Glutamatergic neuron (in vitro differentiated cells): ENCODE measurements around the gene C17orf67. TPM values are rescaled to one million over a fixed set of nuclear protein-coding genes. Genes with fewer than 3 reads are reported as not detected.

Source experiments
- DNase-seq: peaks from one replicate; pipeline ENCODE4 v3.0.0; 2022
- H3K27ac Mint-ChIP-seq: one replicate; pipeline ENCODE4 v1.8.0; 2020; ENCODE audit warnings: mild to moderate bottlenecking, mixed read lengths, inconsistent platforms; ENCODE audit not compliant: unreplicated experiment
- H3K27me3 Mint-ChIP-seq: one replicate; pipeline ENCODE4 v1.8.0; 2020; ENCODE audit warnings: mild to moderate bottlenecking, moderate library complexity, mixed read lengths, inconsistent platforms; ENCODE audit not compliant: unreplicated experiment
- H3K36me3 Mint-ChIP-seq: one replicate; pipeline ENCODE4 v1.8.0; 2020; ENCODE audit warnings: mild to moderate bottlenecking, mixed read lengths, inconsistent platforms; ENCODE audit not compliant: unreplicated experiment
- H3K4me1 Mint-ChIP-seq: one replicate; pipeline ENCODE4 v1.8.0; 2020; ENCODE audit warnings: mild to moderate bottlenecking, low read depth, mixed read lengths, inconsistent platforms; ENCODE audit not compliant: unreplicated experiment
- H3K4me3 Mint-ChIP-seq: one replicate; pipeline ENCODE4 v1.8.0; 2020; ENCODE audit warnings: mild to moderate bottlenecking, mixed read lengths, inconsistent platforms; ENCODE audit not compliant: unreplicated experiment
- H3K9me3 Mint-ChIP-seq: one replicate; pipeline ENCODE4 v1.8.0; 2020; ENCODE audit warnings: mild to moderate bottlenecking, moderate library complexity, mixed read lengths, inconsistent platforms; ENCODE audit not compliant: unreplicated experiment
- total RNA-seq: library from RNA; stranded (reverse); fragmentation: NEBNext Ultra II Directional; extraction: Animal tissue kit (Norgen Biotek cat#: 25700); gene quantifications from one replicate; pipeline ENCODE4 v1.2.1, GENCODE V29; 2021; ENCODE audit not compliant: unreplicated experiment
- TF ChIP-seq, protein P1 (sequence below): fragments of 200-600 bp; sonication (generic); IDR thresholded peaks from one replicate; pipeline ENCODE4 v1.5.0; 2021; ENCODE audit not compliant: partially characterized antibody, unreplicated experiment

The C17orf67 gene
- total RNA-seq, 1 donor from 2014 or later = not detected

DNA sequence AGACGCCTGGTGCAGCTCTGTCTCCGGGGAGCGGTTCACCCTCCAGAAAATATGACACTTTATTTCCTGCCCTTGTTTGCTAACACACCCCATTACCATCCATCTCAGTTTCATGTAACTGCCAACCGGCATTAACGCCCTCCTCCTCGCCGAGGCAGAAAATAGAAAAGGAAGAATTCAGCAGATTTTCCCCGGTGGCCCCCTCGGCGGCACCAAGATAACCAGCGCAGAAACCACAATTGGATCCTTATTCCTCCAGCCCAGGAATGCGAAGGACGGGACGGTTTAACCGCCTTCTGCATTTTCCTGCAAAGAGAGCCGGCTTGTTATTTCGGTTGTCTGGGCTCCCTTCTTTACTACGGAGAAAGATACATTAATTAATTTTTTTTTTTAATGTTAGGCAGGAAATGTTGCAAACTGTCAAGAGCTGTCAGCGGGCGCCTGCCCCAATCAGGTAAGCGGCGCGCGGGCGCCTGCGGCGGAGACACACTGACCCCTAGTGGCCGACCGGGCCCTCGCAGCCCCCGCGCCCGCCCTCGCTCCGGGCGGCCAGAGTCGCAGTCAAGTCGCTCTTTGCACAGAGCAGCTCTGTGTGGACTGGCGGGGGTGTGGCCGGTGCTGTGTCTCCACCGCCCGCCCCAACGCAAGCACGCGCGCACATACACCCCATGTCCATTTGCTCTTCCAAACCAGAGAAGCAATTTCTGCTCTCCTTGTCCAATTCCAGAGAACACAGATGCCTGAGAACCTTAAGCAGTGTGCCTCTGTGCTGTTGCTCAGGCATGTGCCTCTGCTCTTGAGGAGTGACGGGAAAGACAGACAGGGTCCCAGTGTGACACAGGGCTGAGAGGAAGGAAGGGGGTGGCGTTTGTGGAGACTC is 53.6 kb downstream of the C17orf67 start:
- H3K4me1 Mint-ChIP-seq = peaks cover 6% of the 10 kb centered on the region
- H3K36me3 Mint-ChIP-seq = peaks cover 4% of the 10 kb centered on the region
- peak overlapping the region; percentile 84 for H3K4me3 Mint-ChIP-seq
- H3K27ac Mint-ChIP-seq = peak overlapping the region; percentile 8
- peaks cover 9% of the 10 kb centered on the region for H3K27me3 Mint-ChIP-seq
- TF ChIP-seq, protein P1, sequence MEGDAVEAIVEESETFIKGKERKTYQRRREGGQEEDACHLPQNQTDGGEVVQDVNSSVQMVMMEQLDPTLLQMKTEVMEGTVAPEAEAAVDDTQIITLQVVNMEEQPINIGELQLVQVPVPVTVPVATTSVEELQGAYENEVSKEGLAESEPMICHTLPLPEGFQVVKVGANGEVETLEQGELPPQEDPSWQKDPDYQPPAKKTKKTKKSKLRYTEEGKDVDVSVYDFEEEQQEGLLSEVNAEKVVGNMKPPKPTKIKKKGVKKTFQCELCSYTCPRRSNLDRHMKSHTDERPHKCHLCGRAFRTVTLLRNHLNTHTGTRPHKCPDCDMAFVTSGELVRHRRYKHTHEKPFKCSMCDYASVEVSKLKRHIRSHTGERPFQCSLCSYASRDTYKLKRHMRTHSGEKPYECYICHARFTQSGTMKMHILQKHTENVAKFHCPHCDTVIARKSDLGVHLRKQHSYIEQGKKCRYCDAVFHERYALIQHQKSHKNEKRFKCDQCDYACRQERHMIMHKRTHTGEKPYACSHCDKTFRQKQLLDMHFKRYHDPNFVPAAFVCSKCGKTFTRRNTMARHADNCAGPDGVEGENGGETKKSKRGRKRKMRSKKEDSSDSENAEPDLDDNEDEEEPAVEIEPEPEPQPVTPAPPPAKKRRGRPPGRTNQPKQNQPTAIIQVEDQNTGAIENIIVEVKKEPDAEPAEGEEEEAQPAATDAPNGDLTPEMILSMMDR = peak; percentile 98
- peaks cover 2% of the 10 kb centered on the region for H3K9me3 Mint-ChIP-seq
- peak; percentile 88 for DNase-seq

DNA sequence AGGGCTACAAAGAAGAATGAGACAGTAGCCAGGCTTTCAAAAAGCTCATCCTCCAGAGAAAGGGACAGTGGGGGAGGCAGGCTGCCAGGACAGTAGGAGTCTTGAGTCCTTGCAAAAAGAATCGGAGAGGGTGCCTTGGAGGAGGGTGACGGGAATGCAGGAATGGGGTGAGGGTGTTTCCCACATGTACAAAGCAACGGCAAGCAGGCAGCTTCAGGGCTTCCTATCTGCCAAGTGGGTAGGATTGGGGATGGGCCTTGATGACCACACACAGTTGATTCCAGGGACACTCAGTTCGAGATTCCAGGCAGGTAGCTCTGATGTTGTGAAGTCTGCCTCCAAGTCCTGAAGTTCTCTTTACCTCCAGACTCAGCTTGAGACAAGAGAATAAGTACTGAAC is 54.4 kb downstream of the C17orf67 start:
- peak overlapping the region; percentile 3 for H3K4me3 Mint-ChIP-seq
- H3K4me1 Mint-ChIP-seq = peaks cover 6% of the 10 kb centered on the region
- no peak for DNase-seq
- peaks cover 9% of the 10 kb centered on the region for H3K27me3 Mint-ChIP-seq
- no peak overlapping the region for H3K27ac Mint-ChIP-seq
- H3K36me3 Mint-ChIP-seq = peaks cover 4% of the 10 kb centered on the region
- peaks cover 2% of the 10 kb centered on the region for H3K9me3 Mint-ChIP-seq
- TF ChIP-seq, protein P1 = no peak

DNA sequence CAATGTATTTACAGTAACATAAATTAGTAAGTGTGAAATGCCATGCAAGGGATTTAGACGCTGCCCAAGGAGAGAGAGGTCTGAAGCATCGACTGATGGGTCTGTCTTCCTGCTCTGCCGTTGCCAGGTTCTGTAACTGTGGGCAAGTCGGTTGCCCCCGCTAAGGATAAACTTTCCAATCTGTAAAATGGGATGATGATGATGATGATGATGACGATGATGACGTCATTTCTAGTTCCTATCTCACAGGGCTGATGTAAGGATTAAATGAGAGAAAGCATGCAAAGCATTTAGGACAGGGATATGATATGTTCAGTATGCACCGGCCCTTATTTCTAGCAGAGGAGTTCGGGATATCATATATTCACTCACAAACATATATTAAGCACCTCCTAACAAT is 54.8 kb downstream of the C17orf67 start:
- peaks cover 9% of the 10 kb centered on the region for H3K27me3 Mint-ChIP-seq
- TF ChIP-seq, protein P1 = no peak
- peak overlapping the region; percentile 3 for H3K4me3 Mint-ChIP-seq
- no peak for DNase-seq
- H3K27ac Mint-ChIP-seq = no peak overlapping the region
- H3K4me1 Mint-ChIP-seq = peaks cover 6% of the 10 kb centered on the region
- H3K36me3 Mint-ChIP-seq = peaks cover 4% of the 10 kb centered on the region
- peaks cover under 1% of the 10 kb centered on the region for H3K9me3 Mint-ChIP-seq

DNA sequence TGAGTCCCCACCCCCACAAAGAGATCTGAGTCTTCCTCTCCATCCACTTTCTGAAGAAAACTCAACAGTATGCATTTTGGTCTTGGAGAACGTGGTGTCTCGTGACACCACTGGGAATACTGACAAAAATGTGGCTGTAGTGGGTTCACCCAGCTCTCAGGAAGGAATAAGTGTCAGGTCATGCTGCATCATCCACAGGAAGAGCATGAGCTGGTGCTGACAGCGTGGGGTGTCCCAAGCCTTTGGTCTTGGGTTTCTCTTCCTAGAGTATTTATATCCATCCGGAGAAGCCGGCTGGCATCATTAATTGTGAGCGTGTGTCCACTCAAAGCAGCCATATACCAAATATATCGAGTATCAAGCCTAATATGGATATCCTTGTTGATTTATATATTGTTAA is 55.9 kb downstream of the C17orf67 start:
- H3K27ac Mint-ChIP-seq = no peak overlapping the region
- H3K4me1 Mint-ChIP-seq = peaks cover 8% of the 10 kb centered on the region
- peaks cover 4% of the 10 kb centered on the region for H3K36me3 Mint-ChIP-seq
- no peak overlapping the region for H3K4me3 Mint-ChIP-seq
- H3K9me3 Mint-ChIP-seq = no peaks in the 10 kb centered on the region
- TF ChIP-seq, protein P1 = no peak
- H3K27me3 Mint-ChIP-seq = peaks cover 9% of the 10 kb centered on the region
- DNase-seq = no peak

DNA sequence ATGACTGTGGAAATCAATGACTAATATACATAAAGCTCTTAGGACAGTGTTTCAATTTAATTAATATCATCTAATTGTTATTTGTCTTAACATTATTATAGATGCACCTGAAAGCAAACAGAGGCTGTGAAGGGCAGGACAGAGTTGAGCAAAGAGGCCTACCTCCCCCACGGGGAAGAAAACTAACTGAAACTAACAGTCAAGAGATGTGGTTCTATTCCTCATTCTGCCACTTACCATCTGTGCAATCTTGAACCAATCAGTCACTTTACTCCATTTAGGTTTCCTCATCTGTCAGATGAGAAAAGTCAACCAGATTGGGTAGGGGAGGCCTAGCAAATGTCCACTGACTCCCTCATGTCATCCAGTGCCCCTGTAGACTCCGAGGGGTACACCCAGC is 59.1 kb downstream of the C17orf67 start:
- H3K4me1 Mint-ChIP-seq = peaks cover 9% of the 10 kb centered on the region
- TF ChIP-seq, protein P1 = no peak
- peaks cover 4% of the 10 kb centered on the region for H3K36me3 Mint-ChIP-seq
- H3K27ac Mint-ChIP-seq = no peak overlapping the region
- no peak overlapping the region for H3K4me3 Mint-ChIP-seq
- peaks cover 5% of the 10 kb centered on the region for H3K27me3 Mint-ChIP-seq
- no peak for DNase-seq
- no peaks in the 10 kb centered on the region for H3K9me3 Mint-ChIP-seq
